WI38 (cell line): ENCODE data around the gene DDRGK1.

Experiments used
- H3K4me3 ChIP-seq: 2 replicates; pipeline ENCODE4 v1.5.1; 2011; ENCODE audit warnings: low read depth, mild to moderate bottlenecking, control low read depth, low read length
- TF ChIP-seq, protein P1 (sequence below): IDR thresholded peaks from 2 replicates; pipeline ENCODE4 v1.5.1; 2012; ENCODE audit warnings: low read depth, mild to moderate bottlenecking, control low read depth, low read length

DDRGK1 gene

GRCh38 chr20:3227936-3228749 lies 23.7 kb upstream of the DDRGK1 start:
- no peak overlapping the region for H3K4me3 ChIP-seq
- TF ChIP-seq, protein P1, sequence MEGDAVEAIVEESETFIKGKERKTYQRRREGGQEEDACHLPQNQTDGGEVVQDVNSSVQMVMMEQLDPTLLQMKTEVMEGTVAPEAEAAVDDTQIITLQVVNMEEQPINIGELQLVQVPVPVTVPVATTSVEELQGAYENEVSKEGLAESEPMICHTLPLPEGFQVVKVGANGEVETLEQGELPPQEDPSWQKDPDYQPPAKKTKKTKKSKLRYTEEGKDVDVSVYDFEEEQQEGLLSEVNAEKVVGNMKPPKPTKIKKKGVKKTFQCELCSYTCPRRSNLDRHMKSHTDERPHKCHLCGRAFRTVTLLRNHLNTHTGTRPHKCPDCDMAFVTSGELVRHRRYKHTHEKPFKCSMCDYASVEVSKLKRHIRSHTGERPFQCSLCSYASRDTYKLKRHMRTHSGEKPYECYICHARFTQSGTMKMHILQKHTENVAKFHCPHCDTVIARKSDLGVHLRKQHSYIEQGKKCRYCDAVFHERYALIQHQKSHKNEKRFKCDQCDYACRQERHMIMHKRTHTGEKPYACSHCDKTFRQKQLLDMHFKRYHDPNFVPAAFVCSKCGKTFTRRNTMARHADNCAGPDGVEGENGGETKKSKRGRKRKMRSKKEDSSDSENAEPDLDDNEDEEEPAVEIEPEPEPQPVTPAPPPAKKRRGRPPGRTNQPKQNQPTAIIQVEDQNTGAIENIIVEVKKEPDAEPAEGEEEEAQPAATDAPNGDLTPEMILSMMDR = no peak

DNA sequence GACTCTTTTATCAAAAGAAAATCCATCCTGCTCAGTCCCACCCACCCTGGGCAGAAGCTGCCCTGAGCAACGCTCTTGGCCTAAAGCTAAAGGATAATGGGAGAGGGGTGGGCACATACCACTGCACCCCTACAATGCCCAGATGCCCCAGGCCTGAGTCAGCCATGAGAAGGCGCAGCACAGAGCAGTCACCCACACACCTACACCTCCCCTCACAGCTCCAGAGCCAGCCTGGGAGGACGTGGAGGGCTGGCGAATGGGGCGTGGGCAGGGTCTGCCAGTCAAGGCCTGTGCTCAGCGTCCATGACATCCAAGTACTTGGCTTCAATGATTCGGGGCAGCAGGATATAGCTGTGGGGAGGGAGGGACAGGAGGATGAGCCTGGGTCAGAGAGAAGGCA lies 23.0 kb upstream of the DDRGK1 start:
- no peak overlapping the region for H3K4me3 ChIP-seq
- TF ChIP-seq, protein P1 = no peak

- no peak overlapping the region for H3K4me3 ChIP-seq
- TF ChIP-seq, protein P1 = no peak
Measured at GRCh38 chr20:3226864-3227263, 22.4 kb upstream of the DDRGK1 start.

DNA sequence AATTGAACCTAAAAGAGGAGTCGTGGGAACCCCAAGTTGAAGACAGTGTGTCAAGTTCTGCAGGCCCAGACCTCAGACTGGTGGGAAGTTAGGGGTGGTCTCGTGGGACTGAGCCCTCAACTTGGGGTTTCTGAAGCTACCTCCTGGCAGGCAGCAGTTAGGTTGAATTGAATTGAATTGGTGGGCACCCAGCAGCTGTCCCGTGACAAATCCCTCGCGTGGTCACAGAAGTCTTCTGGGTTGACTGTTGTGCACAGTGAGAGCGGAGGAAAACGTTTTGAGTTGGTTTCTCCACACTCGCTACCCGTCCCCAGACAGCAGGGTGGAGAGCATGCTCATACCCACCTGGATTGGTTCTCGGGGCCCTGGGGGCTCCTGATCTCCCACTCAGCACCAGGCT lies 21.6 kb upstream of the DDRGK1 start:
- TF ChIP-seq, protein P1 = no peak

DNA sequence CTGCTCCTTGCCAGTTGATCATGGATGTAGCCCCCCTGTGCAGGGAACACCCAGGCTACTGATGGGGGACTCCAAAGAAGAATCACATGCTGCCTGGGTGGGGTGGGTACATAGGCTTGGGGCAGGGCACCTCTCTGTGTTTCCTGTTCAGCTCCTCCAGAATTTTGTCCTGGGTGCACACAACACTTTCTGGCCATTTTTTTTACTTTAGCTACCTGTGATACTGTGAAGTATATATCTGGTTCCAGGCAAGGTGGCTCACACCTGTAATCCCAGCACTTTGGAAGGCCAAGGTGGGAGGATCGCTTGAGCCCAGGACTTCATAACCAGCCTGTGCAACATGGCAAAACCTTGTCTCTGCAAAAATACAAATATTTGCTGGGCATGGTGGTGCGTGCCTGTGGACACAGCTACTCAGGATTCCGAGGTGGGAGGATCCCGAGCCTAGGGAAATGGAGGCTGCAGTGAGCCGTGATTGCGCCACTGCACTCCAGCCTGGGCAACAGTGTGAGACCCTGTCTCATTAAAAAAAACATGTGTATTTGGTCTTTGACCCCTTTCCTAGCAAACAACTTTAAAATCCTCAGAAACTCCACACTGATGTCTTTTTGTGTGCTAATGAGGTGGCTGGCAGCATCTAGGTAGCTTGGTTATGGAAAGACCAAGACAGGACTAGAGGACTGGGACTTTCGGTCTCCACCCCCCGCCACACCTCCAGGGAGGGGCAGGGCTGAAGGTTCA lies 20.4 kb upstream of the DDRGK1 start:
- no peak overlapping the region for H3K4me3 ChIP-seq
- TF ChIP-seq, protein P1 = no peak

More for the DNA sequence above, 21.6 kb upstream of the DDRGK1 start:
- no peak overlapping the region for H3K4me3 ChIP-seq

DNA sequence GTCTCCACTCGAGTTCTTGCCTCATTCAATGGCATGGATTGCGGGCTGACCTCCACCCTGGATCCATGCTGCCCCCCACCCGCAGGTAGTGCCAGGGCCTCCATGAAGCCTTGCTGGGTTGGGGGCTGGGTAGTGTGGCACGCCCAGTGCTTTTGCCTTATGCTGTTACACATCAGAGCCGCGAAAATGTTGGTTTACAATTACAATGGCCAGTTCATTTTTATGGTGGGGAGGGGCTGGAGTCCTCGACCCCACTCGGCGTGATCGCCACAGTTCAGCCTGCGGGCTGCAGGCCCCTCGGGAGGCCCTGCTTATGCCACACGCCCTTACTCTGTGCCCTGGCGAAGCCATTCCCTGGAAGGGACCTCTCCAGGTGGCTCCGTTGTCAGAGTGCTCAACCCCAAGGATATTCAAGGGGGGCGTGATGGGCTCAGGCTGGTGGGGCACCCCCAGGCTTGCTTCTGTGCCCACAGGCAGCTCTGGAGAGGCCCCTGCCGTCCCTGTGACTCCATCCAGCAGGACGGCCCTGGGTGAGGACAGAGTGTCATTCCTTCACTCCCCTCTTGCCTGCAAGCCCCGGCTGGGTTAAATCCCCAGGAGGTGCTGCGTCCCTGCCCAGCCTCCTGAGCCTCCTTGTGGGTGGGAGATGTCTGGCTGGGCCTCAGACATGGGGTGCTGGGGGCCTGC lies 19.7 kb upstream of the DDRGK1 start:
- TF ChIP-seq, protein P1 = no peak
- no peak overlapping the region for H3K4me3 ChIP-seq

- no peak overlapping the region for H3K4me3 ChIP-seq
- TF ChIP-seq, protein P1 = no peak
Measured at GRCh38 chr20:3223651-3223993, 19.1 kb upstream of the DDRGK1 start.
